HepG2 (cell line): ENCODE results near the gene DLG3. TPM values are rescaled to one million over a fixed set of nuclear protein-coding genes. Genes with fewer than 3 reads are reported as not detected.

ENCODE experiments used
- ERF ChIP-seq: IDR thresholded peaks from 2 replicates; pipeline ENCODE4 v1.6.1; 2018; ENCODE audit warnings: missing biosample characterization, missing genetic modification reagents
- KLF6 ChIP-seq: IDR thresholded peaks from 2 replicates; pipeline ENCODE4 v1.8.0; 2016; ENCODE audit warnings: missing biosample characterization, missing genetic modification reagents
- STAT6 ChIP-seq: sonication (generic); formaldehyde crosslinking; IDR thresholded peaks from 2 replicates; pipeline ENCODE4 v1.4.0; 2020; ENCODE audit warnings: missing genetic modification reagents, mild to moderate bottlenecking, borderline replicate concordance
- ZBTB40 ChIP-seq, 2 experiments: fragments of 450-650 bp in 1 of 2; sonication (generic) in 1 of 2; formaldehyde crosslinking in 1 of 2; IDR thresholded peaks; 2 replicates each; pipeline versions ENCODE4 v1.6.1 to v1.8.0; 2016 to 2022; ENCODE audit warnings: antibody characterized with exemption in 1 of 2, mild to moderate bottlenecking in 1 of 2, missing genetic modification reagents in 1 of 2
- ZFP36L2 ChIP-seq: sonication (generic); formaldehyde crosslinking; IDR thresholded peaks from 2 replicates; pipeline ENCODE4 v1.4.0; 2020; ENCODE audit warnings: missing genetic modification reagents
- ZNF251 ChIP-seq: sonication (generic); formaldehyde crosslinking; IDR thresholded peaks from 2 replicates; pipeline ENCODE4 v1.9.0; 2021; ENCODE audit warnings: mild to moderate bottlenecking, missing genetic modification reagents
- ZNF281 ChIP-seq: sonication (generic); formaldehyde crosslinking; IDR thresholded peaks from 2 replicates; pipeline ENCODE4 v1.4.0; 2020; ENCODE audit warnings: missing genetic modification reagents, borderline replicate concordance
- ZNF343 ChIP-seq: sonication (generic); formaldehyde crosslinking; IDR thresholded peaks from 2 replicates; pipeline ENCODE4 v1.4.0; 2020; ENCODE audit warnings: mild to moderate bottlenecking, missing genetic modification reagents
- ZNF891 ChIP-seq: sonication (generic); formaldehyde crosslinking; IDR thresholded peaks from 2 replicates; pipeline ENCODE4 v1.5.0; 2020; ENCODE audit warnings: mild to moderate bottlenecking, missing genetic modification reagents
- polyA plus RNA-seq, 8 experiments: library from polyadenylated mRNA; depleted of rRNA in 3 of 8; stranded (reverse) in 7 of 8; unstranded in 1 of 8; fragments of >200 nt; fragmentation: Illumina TruSeq in 4 of 8; extraction: Trizol in 4 of 8; gene quantifications; 2 replicates each; pipeline versions ENCODE4 v1.2.1 to v1.2.3, GENCODE V29; 2011 to 2016; ENCODE audit warnings: low read depth in 4 of 8, missing spikeins in 1 of 8, mixed read lengths in 1 of 8; ENCODE audit not compliant: insufficient read depth in 1 of 8
- total RNA-seq, 5 experiments: library from RNA; depleted of rRNA; stranded (reverse); fragments of >200 nt; fragmentation: Illumina TruSeq; extraction: Trizol; gene quantifications; 2 replicates each; pipeline ENCODE4 v1.2.3, GENCODE V29; 2016; ENCODE audit warnings: low read depth in 1 of 5
- TF ChIP-seq, protein P1 (sequence below): sonication (generic); formaldehyde crosslinking; IDR thresholded peaks from 2 replicates; pipeline ENCODE4 v1.5.0; 2020; ENCODE audit warnings: missing genetic modification reagents
- TF ChIP-seq, protein P2 (sequence below): sonication (generic); formaldehyde crosslinking; IDR thresholded peaks from 2 replicates; pipeline ENCODE4 v1.8.1; 2023; ENCODE audit warnings: mild to moderate bottlenecking, missing genetic modification reagents, borderline replicate concordance

The DLG3 gene
- total and polyA plus RNA-seq, 2 of the 13 experiments (the other 11 are each of a cell fraction or from before 2014, with no cell fraction given) = 9.9 to 19.4 TPM

DNA sequence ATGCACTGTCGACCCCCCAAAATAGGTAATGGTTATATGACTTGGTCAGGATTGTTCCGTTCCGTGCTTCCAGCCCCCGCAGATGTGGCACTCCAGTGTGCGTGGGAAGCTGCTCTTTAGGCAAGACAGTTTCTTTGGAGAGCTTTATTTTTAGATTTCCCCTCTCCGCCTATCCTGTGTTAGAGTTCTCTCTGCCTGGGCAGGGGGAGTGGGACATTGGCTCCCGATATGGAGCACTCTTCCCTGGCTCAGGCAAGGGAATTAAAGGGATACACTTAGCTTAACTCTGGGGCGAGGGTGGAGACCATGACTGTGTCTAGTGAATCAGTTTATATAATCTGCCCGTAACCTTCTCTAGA is 36.0 kb downstream of the DLG3 start (continued):
- no peak for TF ChIP-seq ZBTB40 (IDR thresholded peaks at IDR 0.05)
- no peak for TF ChIP-seq ZBTB40 (CRISPR knock-in tag; IDR thresholded peaks at IDR 0.05)
- no peak for TF ChIP-seq ZNF281 (CRISPR knock-in tag)
- TF ChIP-seq KLF6 (CRISPR knock-in tag) = no peak
- TF ChIP-seq, protein P1, sequence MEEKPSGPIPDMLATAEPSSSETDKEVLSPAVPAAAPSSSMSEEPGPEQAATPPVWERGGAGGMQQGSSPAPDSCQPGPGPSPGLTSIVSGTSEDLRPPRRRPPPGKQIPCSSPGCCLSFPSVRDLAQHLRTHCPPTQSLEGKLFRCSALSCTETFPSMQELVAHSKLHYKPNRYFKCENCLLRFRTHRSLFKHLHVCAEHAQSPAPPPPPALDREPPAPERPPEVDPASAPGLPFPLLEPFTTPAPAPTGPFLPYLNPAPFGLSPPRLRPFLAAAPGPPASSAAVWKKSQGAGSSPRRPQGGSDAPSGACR (CRISPR knock-in tag) = no peak
- TF ChIP-seq ZNF251 = no peak
- no peak for TF ChIP-seq STAT6 (CRISPR knock-in tag)
- no peak for TF ChIP-seq ERF (CRISPR knock-in tag)
- TF ChIP-seq, protein P2, sequence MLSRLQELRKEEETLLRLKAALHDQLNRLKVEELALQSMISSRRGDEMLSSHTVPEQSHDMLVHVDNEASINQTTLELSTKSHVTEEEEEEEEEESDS (CRISPR knock-in tag) = no peak
- TF ChIP-seq ZNF343 (CRISPR knock-in tag) = no peak
- TF ChIP-seq ZFP36L2 (CRISPR knock-in tag) = no peak
- no peak for TF ChIP-seq ZNF891 (CRISPR knock-in tag)
- TF ChIP-seq, all 625 proteins: peak for 0
